Testis (tissue), 3 donors: ENCODE data around the gene CECR2. TPM values are rescaled to one million over a fixed set of nuclear protein-coding genes. Genes with fewer than 3 reads are reported as not detected.

ENCODE experiments used
- DNase-seq: peaks from one replicate; pipeline ENCODE4 v3.0.0-alpha.2; 2019
- H3K27ac ChIP-seq, 2 donors: fragments of 200-600 bp; sonication (generic); one replicate each; pipeline ENCODE4 v1.5.1; 2019
- H3K27me3 ChIP-seq: fragments of 200-600 bp; sonication (generic); one replicate; pipeline ENCODE4 v1.5.1; 2019
- H3K36me3 ChIP-seq: fragments of 200-600 bp; sonication (generic); one replicate; pipeline ENCODE4 v1.5.1; 2017; ENCODE audit warnings: low read depth; ENCODE audit errors: missing control alignments
- H3K4me1 ChIP-seq: fragments of 200-600 bp; sonication (generic); one replicate; pipeline ENCODE4 v1.5.1; 2019
- H3K4me3 ChIP-seq, 2 donors: fragments of 200-600 bp; sonication (generic); one replicate each; pipeline ENCODE4 v1.5.1; 2017 to 2019
- H3K9me3 ChIP-seq: fragments of 200-600 bp; sonication (generic); one replicate; pipeline ENCODE4 v1.5.1; 2017
- POLR2A ChIP-seq: fragments of 450-650 bp; IDR thresholded peaks from one replicate; pipeline ENCODE4 v1.6.1; 2017; ENCODE audit warnings: antibody characterized with exemption, mild to moderate bottlenecking, moderate library complexity
- WGBS, 2 donors: methylation state at CpG; one replicate each; pipeline ENCODE4 v1.1.5; 2018; 5-methylcytosine and 5-hydroxymethylcytosine counted together
- intact Hi-C: fragments of 100-400 bp; cut with DNase I; formaldehyde crosslinking; loops from one replicate; pipeline ENCODE4 v1.15.1; 2023; ENCODE audit warnings: low total_unique reads
- polyA plus RNA-seq: library from polyadenylated mRNA; stranded (reverse); fragments of 350-450 nt; fragmentation: Illumina TruSeq; extraction: RNeasy Lipid Tissue Mini Kit (QIAGEN cat#74804); gene quantifications from one replicate; pipeline ENCODE4 v1.2.3, GENCODE V29; 2014; ENCODE audit warnings: low read depth, low replicate concordance; ENCODE audit not compliant: insufficient read depth
- total RNA-seq, 2 donors: library from RNA; depleted of rRNA; stranded (reverse); fragments of >200 nt; gene quantifications; one replicate each; pipeline ENCODE4 v1.2.3, GENCODE V29; 2016
- TF ChIP-seq, protein P1 (sequence below), 3 experiments: fragments of 450-650 bp in 2 of 3; fragments of 200-600 bp in 1 of 3; sonication (generic) in 1 of 3; IDR thresholded peaks; one replicate each; pipeline ENCODE4 v1.5.1; 2016 to 2019; ENCODE audit warnings: antibody characterized with exemption in 3 of 3, mild to moderate bottlenecking in 2 of 3, moderate library complexity in 1 of 3

The CECR2 gene
- total and polyA plus RNA-seq, 3 donors from 2014 or later: 7.1 to 18.7 (median 16.8) TPM

DNA sequence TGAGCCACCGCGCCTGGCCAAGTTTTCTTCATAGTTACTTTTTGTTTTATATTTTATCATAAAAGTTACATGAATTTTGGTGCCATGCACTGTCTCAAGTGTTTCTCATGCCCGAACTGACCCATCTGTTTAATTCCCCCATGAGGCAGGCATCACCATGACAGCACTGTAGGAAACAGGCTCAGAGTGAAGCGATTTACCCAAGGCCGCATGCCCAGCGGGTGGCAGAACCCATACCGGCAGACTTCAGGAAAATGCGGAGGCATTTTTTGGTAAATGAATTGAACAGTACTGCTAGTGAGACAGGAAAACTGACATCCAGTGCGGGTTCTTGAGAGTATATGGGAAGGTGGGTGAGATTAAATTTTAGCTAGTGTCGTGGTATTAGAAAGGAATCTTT lies 19.0 kb downstream of the CECR2 start:
- Histone ChIP-seq H3K36me3 (no peaks in the 10 kb centered on the region), H3K27ac (no peak overlapping the region), H3K27me3 (no peaks in the 10 kb centered on the region), H3K4me3 (no peak overlapping the region), H3K4me1 (no peaks in the 10 kb centered on the region), H3K9me3 (no peaks in the 10 kb centered on the region)
- no peak for DNase-seq
- intact Hi-C loops: no loop called here
- WGBS, 2 donors: 91 to 94% methylated on average over 10 of the region's 10 CpGs
- TF ChIP-seq, protein P1, sequence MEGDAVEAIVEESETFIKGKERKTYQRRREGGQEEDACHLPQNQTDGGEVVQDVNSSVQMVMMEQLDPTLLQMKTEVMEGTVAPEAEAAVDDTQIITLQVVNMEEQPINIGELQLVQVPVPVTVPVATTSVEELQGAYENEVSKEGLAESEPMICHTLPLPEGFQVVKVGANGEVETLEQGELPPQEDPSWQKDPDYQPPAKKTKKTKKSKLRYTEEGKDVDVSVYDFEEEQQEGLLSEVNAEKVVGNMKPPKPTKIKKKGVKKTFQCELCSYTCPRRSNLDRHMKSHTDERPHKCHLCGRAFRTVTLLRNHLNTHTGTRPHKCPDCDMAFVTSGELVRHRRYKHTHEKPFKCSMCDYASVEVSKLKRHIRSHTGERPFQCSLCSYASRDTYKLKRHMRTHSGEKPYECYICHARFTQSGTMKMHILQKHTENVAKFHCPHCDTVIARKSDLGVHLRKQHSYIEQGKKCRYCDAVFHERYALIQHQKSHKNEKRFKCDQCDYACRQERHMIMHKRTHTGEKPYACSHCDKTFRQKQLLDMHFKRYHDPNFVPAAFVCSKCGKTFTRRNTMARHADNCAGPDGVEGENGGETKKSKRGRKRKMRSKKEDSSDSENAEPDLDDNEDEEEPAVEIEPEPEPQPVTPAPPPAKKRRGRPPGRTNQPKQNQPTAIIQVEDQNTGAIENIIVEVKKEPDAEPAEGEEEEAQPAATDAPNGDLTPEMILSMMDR (IDR thresholded peaks at IDR 0.05): no peak
- TF ChIP-seq POLR2A: no peak

DNA sequence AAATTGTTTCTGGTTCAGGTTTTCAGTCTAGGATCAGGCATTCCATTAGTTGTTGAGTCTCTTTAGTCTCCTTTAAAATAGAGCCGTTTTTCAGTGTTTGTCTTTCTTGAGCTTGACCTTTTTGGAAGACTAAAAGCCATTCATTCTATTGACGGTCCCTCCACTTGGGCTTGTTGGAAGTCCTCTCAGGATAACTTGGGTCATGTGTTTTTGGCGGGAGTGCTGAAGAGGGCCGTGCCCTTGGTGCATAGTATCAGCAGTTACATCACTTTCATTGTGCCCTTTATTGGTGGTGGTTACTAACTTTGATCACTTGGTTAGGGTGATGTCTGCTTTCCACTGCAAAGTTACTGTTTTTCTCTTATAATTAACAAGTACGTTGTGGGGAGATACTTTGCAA lies 20.8 kb downstream of the CECR2 start:
- TF ChIP-seq, protein P1 (IDR thresholded peaks at IDR 0.05): no peak
- no peak for TF ChIP-seq POLR2A
- H3K4me1 ChIP-seq: no peaks in the 10 kb centered on the region
- no peak overlapping the region for H3K4me3 ChIP-seq
- H3K27me3 ChIP-seq: no peaks in the 10 kb centered on the region
- H3K36me3 ChIP-seq: no peaks in the 10 kb centered on the region
- intact Hi-C loops: no loop called here
- DNase-seq: no peak
- H3K9me3 ChIP-seq: no peaks in the 10 kb centered on the region
- WGBS, 2 donors: 60 to 63% methylated on average over 5 of the region's 5 CpGs
- H3K27ac ChIP-seq: no peak overlapping the region

DNA sequence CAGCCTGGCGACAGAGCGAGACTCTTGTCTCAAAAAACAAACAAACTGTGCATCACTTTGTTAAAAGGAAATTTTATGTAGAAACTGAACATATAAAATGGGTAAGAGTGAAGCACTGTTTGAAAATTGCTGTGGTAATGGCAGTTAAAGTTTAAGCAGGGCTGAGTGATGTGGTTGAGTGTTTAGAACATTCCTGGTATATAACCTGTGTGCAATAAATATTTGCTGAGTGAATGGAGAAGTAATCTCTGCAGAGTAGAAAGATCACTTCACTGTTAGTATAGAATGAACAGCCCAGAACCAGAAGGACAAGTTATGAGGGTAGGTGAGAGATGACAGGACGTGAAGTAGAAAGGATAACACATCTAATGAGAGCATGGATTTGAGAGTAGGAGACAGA lies 27.3 kb downstream of the CECR2 start:
- H3K4me1 ChIP-seq: no peaks in the 10 kb centered on the region
- no peak for DNase-seq
- no peak for TF ChIP-seq POLR2A
- TF ChIP-seq, protein P1 (IDR thresholded peaks at IDR 0.05): no peak
- no peaks in the 10 kb centered on the region for H3K27me3 ChIP-seq
- no peak overlapping the region for H3K27ac ChIP-seq
- 92 to 98% methylated on average over 3 of the region's 3 CpGs for WGBS, 2 donors
- intact Hi-C loops: no loop called here
- H3K9me3 ChIP-seq: no peaks in the 10 kb centered on the region
- H3K36me3 ChIP-seq: no peaks in the 10 kb centered on the region
- no peak overlapping the region for H3K4me3 ChIP-seq

DNA sequence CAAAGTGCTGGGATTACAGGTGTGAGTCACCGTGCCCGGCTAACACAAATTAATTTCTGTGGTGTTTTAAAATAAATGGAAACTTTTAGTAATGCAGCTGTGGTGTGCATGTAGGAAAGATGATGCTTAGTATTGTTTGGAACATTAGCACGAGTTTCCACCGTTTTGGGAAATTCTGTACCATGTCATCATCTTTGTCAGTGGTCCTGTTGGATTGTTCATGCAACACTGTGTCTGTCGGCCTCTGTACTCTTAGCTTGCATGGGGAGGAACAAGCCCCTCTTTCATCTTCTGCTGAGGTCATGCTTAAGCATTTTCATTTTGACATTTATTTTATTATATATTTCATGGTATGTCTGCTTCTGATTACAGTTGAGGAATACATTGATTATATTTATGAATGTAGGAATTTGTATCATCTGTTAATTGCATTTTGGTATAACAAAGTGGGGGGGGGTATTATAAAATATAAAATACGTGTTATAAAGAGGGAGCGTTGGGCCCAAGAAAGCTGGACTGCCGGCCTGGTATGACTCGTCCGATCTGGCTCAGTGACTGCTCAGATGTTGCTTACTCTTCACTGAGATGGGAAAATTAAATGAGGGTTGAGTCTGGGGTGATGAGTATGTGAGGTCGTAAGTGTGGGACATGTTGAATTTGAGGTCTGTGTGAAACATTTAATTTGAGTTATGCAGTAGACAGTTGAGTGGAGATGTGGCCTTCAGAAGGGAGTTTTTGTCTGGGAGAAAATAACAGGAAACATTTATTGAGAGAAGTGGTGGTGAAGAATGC lies 28.7 kb downstream of the CECR2 start:
- Histone ChIP-seq H3K4me1 (no peaks in the 10 kb centered on the region), H3K27ac (no peak overlapping the region), H3K4me3 (no peak overlapping the region), H3K36me3 (no peaks in the 10 kb centered on the region), H3K27me3 (no peaks in the 10 kb centered on the region), H3K9me3 (no peaks in the 10 kb centered on the region)
- WGBS, 2 donors: 90 to 91% methylated on average over 11 of the region's 11 CpGs
- TF ChIP-seq POLR2A: no peak
- TF ChIP-seq, protein P1 (IDR thresholded peaks at IDR 0.05): no peak
- intact Hi-C loops: no loop called here
- no peak for DNase-seq

DNA sequence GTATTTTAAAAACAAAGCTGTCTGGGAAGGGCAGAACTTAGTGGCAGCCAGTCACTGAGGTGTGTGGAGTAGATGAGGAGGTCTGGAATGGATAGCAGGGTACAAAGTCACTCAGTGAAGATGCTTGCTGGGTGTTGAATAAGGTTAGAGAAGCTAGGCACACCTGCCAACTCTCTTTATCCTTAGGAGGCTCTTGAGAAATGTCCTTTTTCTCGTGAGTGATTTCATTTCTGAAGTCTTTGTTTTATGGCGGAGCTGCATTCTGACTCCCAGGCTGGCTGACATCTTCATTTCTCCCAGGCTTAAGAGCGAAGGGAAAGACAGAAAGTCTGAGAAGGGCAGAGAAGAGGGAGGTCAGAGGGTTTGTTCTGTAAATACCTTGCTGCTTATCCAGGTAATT lies 31.0 kb downstream of the CECR2 start:
- Histone ChIP-seq H3K9me3 (no peaks in the 10 kb centered on the region), H3K27ac (no peak overlapping the region), H3K27me3 (no peaks in the 10 kb centered on the region), H3K4me3 (no peak overlapping the region), H3K36me3 (no peaks in the 10 kb centered on the region), H3K4me1 (no peaks in the 10 kb centered on the region)
- WGBS, 2 donors: 78 to 95% methylated on average over 3 of the region's 3 CpGs
- intact Hi-C loops: no loop called here
- no peak for DNase-seq
- TF ChIP-seq, protein P1 (IDR thresholded peaks at IDR 0.05): no peak
- no peak for TF ChIP-seq POLR2A
